Measurements from ENCODE around the gene SYNPR.

- TF ChIP-seq CTCF (conservative IDR thresholded peaks at IDR 0.05; ENCODE audit: low read depth, low read length) (no peak), EZH2 (IDR thresholded peaks at IDR 0.05; ENCODE audit: low read length, unreplicated experiment) (no peak), EZH2phosphoT487 (IDR thresholded peaks at IDR 0.05; ENCODE audit: borderline replicate concordance, low read length) (no peak)
These were observed 304.9 kb downstream of the SYNPR start for GRCh38 chr3:63582943-63583500.

All from PC-3 (cell line).